HG03378 (cell line): ENCODE data around the gene ZNHIT3.
"Not testable (repeated sequence)": the region's sequence is repeated elsewhere in the genome, so short reads cannot be mapped to it uniquely, and the experiment has no call there.

Experiments
- ATAC-seq: cut with Tn5 transposase; IDR thresholded peaks from one replicate; pipeline ENCODE4 v1.9.1; 2021; ENCODE audit warnings: mild to moderate bottlenecking, moderate library complexity; ENCODE audit not compliant: unreplicated experiment

Gene ZNHIT3

GRCh38 chr17:36482611-36483504 is 3.6 kb upstream of the ZNHIT3 start:
- ATAC-seq, result no peak

- ATAC-seq, result not testable (repeated sequence)
Measured at GRCh38 chr17:36484021-36484420, 2.5 kb upstream of the ZNHIT3 start.

GRCh38 chr17:36485027-36485426 is 1.5 kb upstream of the ZNHIT3 start:
- no peak for ATAC-seq

GRCh38 chr17:36485805-36486203 is 677 bp upstream of the ZNHIT3 start:
- ATAC-seq, result no peak

GRCh38 chr17:36493956-36494355 is 7.5 kb downstream of the ZNHIT3 start:
- no peak for ATAC-seq

- no peak for ATAC-seq
Measured at GRCh38 chr17:36494674-36495073, 8.2 kb downstream of the ZNHIT3 start.

GRCh38 chr17:36495076-36495578 is 8.6 kb downstream of the ZNHIT3 start:
- ATAC-seq, result no peak

- ATAC-seq, result no peak
Measured at GRCh38 chr17:36496018-36496789, 9.7 kb downstream of the ZNHIT3 start.

GRCh38 chr17:36498155-36498554 is 11.7 kb downstream of the ZNHIT3 start:
- ATAC-seq, result no peak

GRCh38 chr17:36498560-36499300 is 12.2 kb downstream of the ZNHIT3 start:
- no peak for ATAC-seq

- ATAC-seq, result no peak
Measured at GRCh38 chr17:36500745-36501225, 14.3 kb downstream of the ZNHIT3 start.

- ATAC-seq, result no peak
Measured at GRCh38 chr17:36501351-36501750, 14.9 kb downstream of the ZNHIT3 start.

- ATAC-seq, result no peak
Measured at GRCh38 chr17:36501963-36502362, 15.5 kb downstream of the ZNHIT3 start.

- no peak for ATAC-seq
Measured at GRCh38 chr17:36503456-36504155, 17.1 kb downstream of the ZNHIT3 start.

GRCh38 chr17:36504156-36504545 is 17.7 kb downstream of the ZNHIT3 start:
- ATAC-seq, result no peak

- ATAC-seq, result no peak
Measured at GRCh38 chr17:36505171-36505570, 18.7 kb downstream of the ZNHIT3 start.

- no peak for ATAC-seq
Measured at GRCh38 chr17:36506249-36506826, 19.9 kb downstream of the ZNHIT3 start.

- no peak for ATAC-seq
Measured at GRCh38 chr17:36506831-36507230, 20.4 kb downstream of the ZNHIT3 start.

GRCh38 chr17:36507266-36507665 is 20.8 kb downstream of the ZNHIT3 start:
- ATAC-seq, result no peak

- not testable (repeated sequence) for ATAC-seq
Measured at GRCh38 chr17:36508439-36508838, 22.0 kb downstream of the ZNHIT3 start.
